Suprapubic skin (tissue), 4 donors: Measurements from ENCODE around the gene TCF20. TPM values are rescaled to one million over a fixed set of nuclear protein-coding genes. Genes with fewer than 3 reads are reported as not detected.

Experiments
- DNase-seq, 2 donors: peaks; one replicate each; pipeline ENCODE4 v3.0.0-alpha.2; 2019; ENCODE audit warnings: low spot score in 2 of 2
- H3K27ac ChIP-seq: fragments of 200-600 bp; sonication (generic); one replicate; pipeline ENCODE4 v1.5.1; 2019
- H3K27me3 ChIP-seq: fragments of 200-600 bp; sonication (generic); one replicate; pipeline ENCODE4 v1.5.1; 2019
- H3K36me3 ChIP-seq: fragments of 200-600 bp; sonication (generic); one replicate; pipeline ENCODE4 v1.5.1; 2019
- H3K4me1 ChIP-seq: fragments of 200-600 bp; sonication (generic); one replicate; pipeline ENCODE4 v1.5.1; 2019
- H3K4me3 ChIP-seq: fragments of 200-600 bp; sonication (generic); one replicate; pipeline ENCODE4 v1.5.1; 2019; ENCODE audit warnings: mild to moderate bottlenecking
- H3K9me3 ChIP-seq: fragments of 200-600 bp; sonication (generic); one replicate; pipeline ENCODE4 v1.5.1; 2019
- EP300 ChIP-seq: sonication (generic); formaldehyde crosslinking; IDR thresholded peaks from one replicate; pipeline ENCODE4 v1.6.1; 2017; ENCODE audit warnings: antibody characterized with exemption
- POLR2A ChIP-seq, 2 donors: fragments of 450-650 bp; IDR thresholded peaks; one replicate each; pipeline ENCODE4 v1.6.1; 2017; ENCODE audit warnings: antibody characterized with exemption in 2 of 2, mild to moderate bottlenecking in 2 of 2, moderate library complexity in 2 of 2
- POLR2AphosphoS5 ChIP-seq, 3 donors: sonication (generic); formaldehyde crosslinking; IDR thresholded peaks; one replicate each; pipeline ENCODE4 v1.6.1; 2017; ENCODE audit warnings: antibody characterized with exemption in 3 of 3
- WGBS: methylation state at CpG from one replicate; pipeline ENCODE4 v1.1.5; 2018; 5-methylcytosine and 5-hydroxymethylcytosine counted together
- total RNA-seq, 4 donors: library from RNA; depleted of rRNA; stranded (reverse); fragments of >200 nt; gene quantifications; one replicate each; pipeline ENCODE4 v1.1.0, GENCODE V29; 2016
- TF ChIP-seq, protein P1 (sequence below), 2 donors: fragments of 200-600 bp in 1 of 2; fragments of 450-650 bp in 1 of 2; sonication (generic) in 1 of 2; IDR thresholded peaks; one replicate each; pipeline ENCODE4 v1.5.1; 2016 to 2019; ENCODE audit warnings: antibody characterized with exemption in 2 of 2, mild to moderate bottlenecking in 1 of 2, moderate library complexity in 1 of 2

TCF20 gene
- total RNA-seq, 4 donors from 2014 or later, result 56.4 to 72.8 (median 68.4) TPM

GRCh38 chr22:42275176-42275575, 4.7 kb upstream of the TCF20 start:
- no peaks in the 10 kb centered on the region for H3K36me3 ChIP-seq
- no peak overlapping the region for H3K4me3 ChIP-seq
- TF ChIP-seq, protein P1, sequence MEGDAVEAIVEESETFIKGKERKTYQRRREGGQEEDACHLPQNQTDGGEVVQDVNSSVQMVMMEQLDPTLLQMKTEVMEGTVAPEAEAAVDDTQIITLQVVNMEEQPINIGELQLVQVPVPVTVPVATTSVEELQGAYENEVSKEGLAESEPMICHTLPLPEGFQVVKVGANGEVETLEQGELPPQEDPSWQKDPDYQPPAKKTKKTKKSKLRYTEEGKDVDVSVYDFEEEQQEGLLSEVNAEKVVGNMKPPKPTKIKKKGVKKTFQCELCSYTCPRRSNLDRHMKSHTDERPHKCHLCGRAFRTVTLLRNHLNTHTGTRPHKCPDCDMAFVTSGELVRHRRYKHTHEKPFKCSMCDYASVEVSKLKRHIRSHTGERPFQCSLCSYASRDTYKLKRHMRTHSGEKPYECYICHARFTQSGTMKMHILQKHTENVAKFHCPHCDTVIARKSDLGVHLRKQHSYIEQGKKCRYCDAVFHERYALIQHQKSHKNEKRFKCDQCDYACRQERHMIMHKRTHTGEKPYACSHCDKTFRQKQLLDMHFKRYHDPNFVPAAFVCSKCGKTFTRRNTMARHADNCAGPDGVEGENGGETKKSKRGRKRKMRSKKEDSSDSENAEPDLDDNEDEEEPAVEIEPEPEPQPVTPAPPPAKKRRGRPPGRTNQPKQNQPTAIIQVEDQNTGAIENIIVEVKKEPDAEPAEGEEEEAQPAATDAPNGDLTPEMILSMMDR (IDR thresholded peaks at IDR 0.05), result no peak
- TF ChIP-seq EP300 (no peak), POLR2A (IDR thresholded peaks at IDR 0.05) (no peak), POLR2AphosphoS5 (IDR thresholded peaks at IDR 0.05) (no peak)
- no peak overlapping the region for H3K27ac ChIP-seq
- WGBS, result 70% methylated on average over 4 of the region's 13 CpGs
- H3K4me1 ChIP-seq, result peaks cover 23% of the 10 kb centered on the region
- H3K27me3 ChIP-seq, result no peaks in the 10 kb centered on the region
- no peak for DNase-seq
- H3K9me3 ChIP-seq, result no peaks in the 10 kb centered on the region

- TF ChIP-seq POLR2AphosphoS5 (IDR thresholded peaks at IDR 0.05) (no peak), POLR2A (IDR thresholded peaks at IDR 0.05) (no peak), EP300 (no peak)
- TF ChIP-seq, protein P1 (IDR thresholded peaks at IDR 0.05), result no peak
- H3K27ac ChIP-seq, result no peak overlapping the region
- DNase-seq, result no peak
- 73% methylated on average over 13 of the region's 13 CpGs for WGBS
- no peaks in the 10 kb centered on the region for H3K36me3 ChIP-seq
- no peaks in the 10 kb centered on the region for H3K9me3 ChIP-seq
- H3K4me3 ChIP-seq, result no peak overlapping the region
- no peaks in the 10 kb centered on the region for H3K27me3 ChIP-seq
- peaks cover 30% of the 10 kb centered on the region for H3K4me1 ChIP-seq
Measured at GRCh38 chr22:42273855-42274451, 3.5 kb upstream of the TCF20 start.

DNA sequence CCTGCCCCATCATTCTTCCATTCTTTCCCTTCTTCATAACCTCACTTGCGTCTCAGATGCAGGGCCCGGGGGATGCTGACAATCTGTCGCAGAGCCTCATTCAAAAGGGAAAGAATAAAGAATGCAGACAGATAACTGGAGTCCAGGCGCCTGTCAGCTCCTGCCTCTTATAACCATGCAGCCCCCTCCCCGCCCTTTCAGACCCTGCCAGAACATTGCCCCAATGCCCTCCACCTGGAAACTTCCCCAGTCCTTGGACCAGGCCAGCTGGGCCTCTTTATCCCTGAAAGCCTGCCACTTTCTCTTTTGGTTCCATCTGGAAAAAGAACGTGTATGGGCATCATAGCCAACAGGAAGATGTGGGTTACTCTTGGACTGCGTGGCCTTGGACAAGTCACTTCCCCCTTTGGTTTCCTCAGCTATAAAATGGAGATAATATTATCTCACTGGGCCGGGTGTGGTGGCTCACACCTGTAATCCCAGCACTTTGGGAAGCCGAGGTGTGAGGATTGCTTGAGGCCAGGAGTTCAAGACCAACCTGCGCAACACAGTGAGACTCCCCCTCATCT, 2.1 kb upstream of the TCF20 start:
- no peaks in the 10 kb centered on the region for H3K27me3 ChIP-seq
- DNase-seq, result no peak
- no peaks in the 10 kb centered on the region for H3K9me3 ChIP-seq
- TF ChIP-seq POLR2A (IDR thresholded peaks at IDR 0.05), result no peak
- TF ChIP-seq POLR2AphosphoS5 (IDR thresholded peaks at IDR 0.05), result no peak
- TF ChIP-seq, protein P1 (IDR thresholded peaks at IDR 0.05), result no peak
- TF ChIP-seq EP300, result no peak
- 89% methylated on average over 10 of the region's 10 CpGs for WGBS
- H3K36me3 ChIP-seq, result no peaks in the 10 kb centered on the region
- peaks cover 37% of the 10 kb centered on the region for H3K4me1 ChIP-seq
- no peak overlapping the region for H3K4me3 ChIP-seq
- H3K27ac ChIP-seq, result no peak overlapping the region

GRCh38 chr22:42271906-42272305, 1.5 kb upstream of the TCF20 start:
- H3K9me3 ChIP-seq, result no peaks in the 10 kb centered on the region
- no peak for DNase-seq
- no peak overlapping the region for H3K27ac ChIP-seq
- H3K4me1 ChIP-seq, result peaks cover 37% of the 10 kb centered on the region
- TF ChIP-seq POLR2A (IDR thresholded peaks at IDR 0.05), result no peak
- TF ChIP-seq POLR2AphosphoS5 (IDR thresholded peaks at IDR 0.05), result no peak
- TF ChIP-seq, protein P1 (IDR thresholded peaks at IDR 0.05), result no peak
- no peak for TF ChIP-seq EP300
- no peaks in the 10 kb centered on the region for H3K36me3 ChIP-seq
- H3K27me3 ChIP-seq, result no peaks in the 10 kb centered on the region
- H3K4me3 ChIP-seq, result no peak overlapping the region
- WGBS, result 62% methylated on average over 2 of the region's 2 CpGs

- Histone ChIP-seq H3K27ac (no peak overlapping the region), H3K4me1 (peaks cover 37% of the 10 kb centered on the region), H3K4me3 (peak overlapping the region; percentile 99), H3K9me3 (no peaks in the 10 kb centered on the region), H3K27me3 (no peaks in the 10 kb centered on the region), H3K36me3 (no peaks in the 10 kb centered on the region)
- DNase-seq, result no peak
- TF ChIP-seq, protein P1 (IDR thresholded peaks at IDR 0.05), result no peak
- 83% methylated on average over 14 of the region's 20 CpGs for WGBS
Measured at GRCh38 chr22:42271191-42271813, 849 bp upstream of the TCF20 start.
